Stimulated activated CD4-positive, alpha-beta T cell treated with anti-CD3 and anti-CD28 coated beads, Interleukin-1b, Interleukin-23, amount 100 ng/mL, for 4 hours (primary cell): ENCODE measurements around the gene ANO9.
"Not testable (repeated sequence)": the region's sequence is repeated elsewhere in the genome, so short reads cannot be mapped to it uniquely, and the experiment has no call there.

Experiments used
- DNase-seq, 2 donors: peaks; one replicate each; pipeline ENCODE4 v3.0.0-alpha.2; 2020; ENCODE audit warnings: low read depth in 2 of 2

The ANO9 gene

DNA sequence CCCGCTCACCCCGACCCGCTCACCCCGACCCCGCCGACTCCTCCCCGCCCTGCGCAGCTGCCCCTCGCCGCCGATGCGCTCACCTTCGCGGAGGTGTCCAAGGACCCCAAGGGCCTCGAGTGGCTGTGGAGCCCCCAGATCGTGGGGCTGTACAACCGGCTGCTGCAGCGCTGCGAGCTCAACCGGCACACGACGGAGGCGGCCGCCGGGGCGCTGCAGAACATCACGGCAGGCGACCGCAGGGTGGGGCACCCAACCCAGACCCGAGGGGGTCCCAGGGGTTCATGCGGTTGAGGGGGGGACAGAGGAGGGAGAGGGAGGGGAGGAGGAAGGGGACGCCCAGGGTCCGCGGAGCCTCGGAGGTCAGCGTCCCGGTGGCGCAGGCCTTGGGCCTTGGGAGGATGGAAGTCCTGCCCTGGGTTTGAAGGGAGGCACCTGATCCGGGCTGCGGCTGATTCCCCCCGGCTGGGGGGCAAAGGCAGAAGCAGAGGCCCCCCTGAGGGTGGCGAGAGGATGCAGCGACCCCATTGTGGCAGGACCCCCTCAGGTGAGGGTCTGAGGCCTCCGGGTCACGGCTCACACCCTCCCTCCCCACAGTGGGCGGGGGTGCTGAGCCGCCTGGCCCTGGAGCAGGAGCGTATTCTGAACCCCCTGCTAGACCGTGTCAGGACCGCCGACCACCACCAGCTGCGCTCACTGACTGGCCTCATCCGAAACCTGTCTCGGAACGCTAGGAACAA, 38.6 kb downstream of the ANO9 start:
- DNase-seq: no peak

DNA sequence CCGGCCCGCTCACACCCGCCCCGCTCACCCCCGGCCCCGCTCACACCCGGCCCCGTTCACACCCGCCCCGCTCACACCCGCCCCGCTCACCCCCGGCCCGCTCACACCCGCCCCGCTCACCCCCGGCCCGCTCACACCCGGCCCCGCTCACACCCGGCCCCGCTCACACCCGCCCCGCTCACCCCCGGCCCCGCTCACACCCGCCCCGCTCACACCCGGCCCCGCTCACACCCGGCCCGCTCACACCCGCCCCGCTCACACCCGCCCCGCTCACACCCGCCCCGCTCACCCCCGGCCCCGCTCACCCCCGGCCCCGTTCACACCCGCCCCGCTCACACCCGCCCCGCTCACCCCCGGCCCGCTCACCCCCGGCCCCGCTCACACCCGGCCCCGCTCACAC, 40.6 kb downstream of the ANO9 start:
- not testable (repeated sequence) for DNase-seq

DNA sequence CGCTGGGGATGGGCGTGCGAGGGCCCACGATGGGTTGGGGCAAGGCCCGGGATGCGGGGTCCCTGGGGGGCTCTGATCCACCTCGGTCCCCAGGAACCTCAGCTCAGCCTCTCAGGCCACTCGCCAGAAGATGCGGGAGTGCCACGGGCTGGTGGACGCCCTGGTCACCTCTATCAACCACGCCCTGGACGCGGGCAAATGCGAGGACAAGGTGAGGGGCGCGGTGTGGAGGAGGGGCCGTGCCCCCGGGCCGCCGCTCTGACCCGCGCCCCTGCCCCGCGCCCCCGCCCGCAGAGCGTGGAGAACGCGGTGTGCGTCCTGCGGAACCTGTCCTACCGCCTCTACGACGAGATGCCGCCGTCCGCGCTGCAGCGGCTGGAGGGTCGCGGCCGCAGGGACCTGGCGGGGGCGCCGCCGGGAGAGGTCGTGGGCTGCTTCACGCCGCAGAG, 41.5 kb downstream of the ANO9 start:
- no peak for DNase-seq

GRCh38 chr11:399731-400211, 42.0 kb downstream of the ANO9 start:
- no peak for DNase-seq

DNA sequence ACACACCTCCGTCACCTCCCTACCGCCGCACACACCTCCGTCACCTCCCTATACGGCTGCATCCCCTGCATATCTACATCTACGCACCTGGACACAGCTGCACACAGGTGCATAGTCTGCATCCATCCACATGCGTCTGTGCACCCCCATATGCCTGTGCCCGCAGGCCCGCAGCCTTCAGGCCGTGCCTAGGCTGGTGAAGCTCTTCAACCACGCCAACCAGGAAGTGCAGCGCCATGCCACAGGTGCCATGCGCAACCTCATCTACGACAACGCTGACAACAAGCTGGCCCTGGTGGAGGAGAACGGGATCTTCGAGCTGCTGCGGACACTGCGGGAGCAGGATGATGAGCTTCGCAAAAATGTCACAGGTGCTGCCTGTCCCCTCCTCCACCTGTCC, 43.0 kb downstream of the ANO9 start:
- DNase-seq: no peak

- no peak for DNase-seq
These were observed 44.8 kb downstream of the ANO9 start for GRCh38 chr11:396948-397548.

DNA sequence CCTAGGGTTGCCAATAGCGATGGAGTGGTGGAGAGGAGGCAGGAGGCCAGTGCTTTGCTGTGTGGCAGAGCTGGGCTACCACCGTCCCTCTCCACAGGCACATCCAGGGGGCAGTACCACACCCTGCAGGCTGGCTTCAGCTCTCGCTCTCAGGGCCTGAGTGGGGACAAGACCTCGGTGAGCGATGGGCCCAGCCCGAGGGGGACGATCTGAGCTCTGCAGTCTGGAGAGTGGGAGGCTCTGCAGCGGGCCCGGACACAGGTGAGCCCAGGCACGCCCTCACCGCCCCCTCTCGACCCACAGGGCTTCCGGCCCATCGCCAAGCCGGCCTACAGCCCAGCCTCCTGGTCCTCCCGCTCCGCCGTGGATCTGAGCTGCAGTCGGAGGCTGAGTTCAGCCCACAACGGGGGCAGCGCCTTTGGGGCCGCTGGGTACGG, 45.3 kb downstream of the ANO9 start:
- no peak for DNase-seq

DNA sequence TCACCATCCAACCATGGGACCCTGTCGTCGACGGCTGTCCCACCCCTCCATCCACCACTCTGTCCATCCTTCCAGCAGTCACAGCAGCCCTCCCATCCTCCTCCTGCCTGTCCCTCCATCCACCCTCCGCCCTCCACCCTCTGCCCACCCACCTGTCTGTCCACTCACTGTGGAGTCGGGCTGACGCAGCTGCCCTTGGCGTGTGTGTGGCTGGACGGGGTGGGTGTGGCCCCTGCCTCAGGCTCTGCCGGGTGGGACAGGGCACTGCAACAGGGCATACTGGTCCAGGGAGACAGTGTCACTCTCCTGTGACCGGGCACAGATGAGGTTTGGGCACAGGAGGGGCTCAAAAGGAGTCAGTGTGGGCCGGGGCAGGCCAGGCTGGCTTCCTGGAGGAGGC, 45.9 kb downstream of the ANO9 start:
- no peak for DNase-seq

DNA sequence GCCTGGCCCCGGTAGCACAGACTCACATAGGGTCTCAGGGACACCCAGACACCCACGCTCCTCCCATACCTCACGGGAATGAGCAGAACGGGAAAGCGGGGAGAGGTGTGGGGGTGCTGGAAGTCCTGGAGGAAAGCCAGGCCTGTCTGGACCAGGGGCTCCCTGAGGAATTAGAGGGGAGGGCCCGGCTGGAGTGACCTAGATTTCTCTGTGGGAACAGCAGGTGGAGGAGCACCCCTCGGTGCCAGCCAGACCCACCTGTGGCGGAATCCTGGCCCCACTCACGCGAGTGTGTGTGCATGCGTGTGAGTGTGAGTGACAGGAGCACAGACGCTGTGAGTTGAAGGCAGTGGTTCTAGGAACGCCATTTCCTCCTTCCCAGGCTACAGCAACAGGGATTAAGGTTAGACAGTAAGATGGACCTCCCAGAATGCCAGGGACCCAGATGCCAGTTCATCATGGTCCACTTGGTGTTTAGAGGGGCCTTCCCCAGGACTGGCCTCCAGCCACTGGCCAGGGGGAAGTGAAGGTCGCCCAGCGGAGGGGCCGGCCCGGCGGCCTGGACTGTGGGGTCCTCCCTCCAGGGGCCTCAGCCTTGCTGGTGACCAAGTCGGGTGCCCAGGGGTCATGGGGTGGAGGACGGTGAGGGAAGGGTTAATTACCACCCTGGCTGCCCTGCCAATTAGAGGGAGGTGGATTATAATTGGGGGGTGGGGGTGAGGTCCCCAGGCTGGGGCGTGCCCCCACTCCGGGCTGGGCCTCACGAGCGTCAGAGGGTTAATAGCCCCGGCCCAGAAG, 46.8 kb downstream of the ANO9 start:
- no peak for DNase-seq

GRCh38 chr11:394034-394857, 47.6 kb downstream of the ANO9 start, which contains the start of gene PKP3:
PKP3 (plus strand) TSS chr11:394209; CDS start chr11:394293, 84 bp downstream.
- no peak for DNase-seq

DNA sequence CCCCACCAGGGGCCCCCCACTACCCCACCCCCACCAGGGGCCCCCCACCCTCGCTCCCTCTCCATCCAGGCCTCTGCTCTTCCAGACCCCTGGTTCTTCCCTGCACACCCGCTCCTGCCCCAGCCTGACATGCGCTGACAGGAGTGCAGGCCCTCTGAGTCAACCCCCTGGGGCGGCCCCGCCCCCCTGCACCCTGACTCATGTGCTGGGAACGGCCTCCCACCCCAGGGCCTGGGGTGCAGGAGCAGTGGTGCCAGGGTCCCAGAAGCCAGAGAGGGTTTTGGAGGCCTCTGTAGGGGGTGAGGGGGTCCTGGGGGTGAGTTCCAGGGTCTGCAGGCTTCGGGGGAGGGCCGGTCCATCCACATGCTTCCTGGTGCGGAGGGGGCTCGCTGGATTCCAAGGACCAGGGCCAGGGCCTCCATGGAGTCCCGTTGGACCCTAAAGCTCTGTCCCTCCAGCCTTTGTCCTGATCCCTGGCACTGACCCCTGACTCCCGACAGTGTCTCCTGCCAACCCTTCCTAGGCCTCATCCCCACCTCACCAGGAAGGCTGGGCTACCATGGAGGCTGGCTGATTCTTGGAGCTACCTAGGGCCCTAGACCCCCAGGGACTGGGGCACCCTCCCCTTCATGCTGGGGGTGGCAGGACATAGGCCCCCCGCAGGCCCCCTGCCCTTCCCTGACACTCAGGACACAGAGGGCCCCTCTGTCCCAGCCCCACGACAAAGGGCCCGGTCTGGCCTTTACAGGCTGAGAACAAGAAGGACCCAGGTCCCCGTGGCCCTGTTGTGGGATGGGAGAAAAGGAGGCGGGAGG, 48.4 kb downstream of the ANO9 start:
- DNase-seq: no peak

DNA sequence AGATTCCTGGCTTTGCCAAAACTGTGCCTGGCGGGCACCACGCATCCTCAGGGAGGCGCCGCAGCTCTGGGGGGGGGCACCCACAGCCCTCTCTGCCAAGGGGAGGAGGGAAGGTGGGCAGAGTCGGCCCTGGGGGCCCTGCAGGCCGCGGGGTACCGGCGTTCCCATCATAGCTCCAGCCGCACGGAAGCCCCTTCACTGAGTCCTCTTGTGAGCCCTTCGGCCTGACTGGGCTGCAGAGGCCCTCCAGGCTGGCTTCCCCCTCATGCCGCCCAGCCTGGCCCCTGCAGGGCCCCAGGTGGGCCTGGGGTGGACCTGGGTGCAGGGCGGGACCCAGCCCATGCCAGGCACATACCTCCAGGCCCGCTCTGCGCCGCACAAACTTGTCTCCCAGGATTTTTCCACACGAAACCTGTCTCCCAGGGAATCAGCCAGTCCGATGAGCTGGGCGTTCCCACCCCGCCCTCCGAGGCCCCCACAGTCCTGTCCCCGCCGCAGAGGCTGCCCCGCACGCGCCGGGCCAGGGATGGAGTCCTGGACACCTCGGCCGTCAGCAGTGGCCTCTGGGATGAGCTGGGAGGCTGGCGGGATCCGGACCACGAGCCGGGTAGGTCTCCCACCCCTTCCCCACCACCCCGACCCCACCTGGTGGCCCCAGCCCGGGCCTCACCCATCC, 49.6 kb downstream of the ANO9 start:
- DNase-seq: no peak

DNA sequence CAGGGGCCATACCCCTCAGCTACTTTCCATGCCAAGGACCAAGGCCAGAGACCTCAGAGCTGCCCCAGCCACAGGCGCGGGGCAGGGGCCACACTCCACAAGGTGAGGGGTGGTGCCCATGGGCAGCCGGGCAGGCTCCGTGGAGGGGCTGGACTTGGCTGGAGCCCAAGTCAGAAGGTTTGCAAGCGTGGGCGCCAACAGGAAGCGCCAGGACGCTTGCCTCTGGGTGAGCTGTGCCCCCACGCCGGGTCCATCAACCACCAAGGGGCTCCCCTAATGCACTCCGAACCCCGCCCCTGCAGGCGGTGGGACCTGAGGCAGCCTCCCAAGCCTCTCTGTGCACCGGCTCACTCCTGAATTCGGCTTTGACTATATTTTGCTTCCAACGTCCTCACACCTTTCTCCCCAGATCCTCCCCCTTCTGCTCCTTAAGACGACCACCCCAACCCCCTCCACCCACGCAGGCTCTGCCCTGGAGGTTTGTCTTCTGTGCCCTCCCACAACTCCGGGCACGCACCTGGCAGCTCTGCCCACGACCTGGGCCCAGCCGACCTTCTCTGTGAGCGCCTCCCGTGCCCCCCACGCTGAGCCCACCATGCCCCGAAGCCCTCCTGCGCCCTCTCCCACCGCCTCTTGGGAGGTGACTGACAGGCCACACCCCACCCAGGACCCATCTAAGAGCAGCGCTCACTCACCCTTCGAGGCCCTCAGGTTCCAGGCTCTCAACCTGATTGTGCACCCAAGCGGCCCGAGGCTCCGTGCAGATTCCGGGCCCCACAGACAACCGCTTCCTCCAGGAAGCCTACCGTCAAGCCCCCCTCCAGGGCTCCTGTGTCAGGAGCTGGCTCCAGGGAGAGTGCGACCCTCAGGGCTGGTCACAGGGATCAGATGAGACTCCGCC, 50.4 kb downstream of the ANO9 start:
- no peak for DNase-seq

GRCh38 chr11:390175-390574, 51.6 kb downstream of the ANO9 start:
- no peak for DNase-seq

DNA sequence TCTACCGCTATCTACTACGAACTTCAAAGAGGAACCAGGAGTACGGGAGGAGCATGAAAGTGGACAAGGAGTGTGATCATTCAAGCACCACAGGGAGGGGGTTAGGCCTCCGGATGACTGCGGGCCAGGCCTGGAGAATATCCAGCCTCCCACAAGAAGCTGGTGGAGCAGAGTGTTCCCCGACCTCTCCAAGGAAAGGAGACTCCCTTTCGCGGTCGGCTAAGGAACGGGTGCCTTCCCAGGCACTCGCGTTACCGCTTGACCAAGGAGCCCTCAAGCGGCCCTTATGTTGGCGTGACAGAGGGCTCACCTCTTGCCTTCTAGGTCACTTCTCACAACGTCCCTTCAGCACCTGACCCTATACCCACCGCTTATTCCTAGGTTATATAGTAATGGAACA, 52.4 kb downstream of the ANO9 start:
- DNase-seq: not testable (repeated sequence)

- no peak for DNase-seq
These were observed 54.5 kb downstream of the ANO9 start for GRCh38 chr11:387193-387793.

DNA sequence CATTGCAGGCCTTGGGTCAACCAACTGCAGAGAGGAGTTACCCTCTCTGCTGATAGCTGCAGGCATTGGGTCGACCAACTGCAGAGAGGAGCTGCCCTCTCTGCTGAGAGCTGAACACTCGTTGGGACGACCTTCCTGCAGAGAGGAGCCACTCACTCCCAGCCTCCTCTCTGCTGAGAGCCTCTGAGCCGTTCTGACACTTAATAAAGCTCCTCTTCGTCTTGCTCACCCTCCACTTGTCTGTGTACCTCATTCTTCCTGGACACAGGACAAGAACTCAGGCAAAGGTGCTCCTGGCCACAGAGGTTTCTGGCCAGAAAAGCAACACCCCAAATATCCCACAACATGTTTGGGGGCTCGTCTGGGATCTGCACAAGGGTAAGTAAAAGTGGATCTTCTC, 55.3 kb downstream of the ANO9 start:
- no peak for DNase-seq

DNA sequence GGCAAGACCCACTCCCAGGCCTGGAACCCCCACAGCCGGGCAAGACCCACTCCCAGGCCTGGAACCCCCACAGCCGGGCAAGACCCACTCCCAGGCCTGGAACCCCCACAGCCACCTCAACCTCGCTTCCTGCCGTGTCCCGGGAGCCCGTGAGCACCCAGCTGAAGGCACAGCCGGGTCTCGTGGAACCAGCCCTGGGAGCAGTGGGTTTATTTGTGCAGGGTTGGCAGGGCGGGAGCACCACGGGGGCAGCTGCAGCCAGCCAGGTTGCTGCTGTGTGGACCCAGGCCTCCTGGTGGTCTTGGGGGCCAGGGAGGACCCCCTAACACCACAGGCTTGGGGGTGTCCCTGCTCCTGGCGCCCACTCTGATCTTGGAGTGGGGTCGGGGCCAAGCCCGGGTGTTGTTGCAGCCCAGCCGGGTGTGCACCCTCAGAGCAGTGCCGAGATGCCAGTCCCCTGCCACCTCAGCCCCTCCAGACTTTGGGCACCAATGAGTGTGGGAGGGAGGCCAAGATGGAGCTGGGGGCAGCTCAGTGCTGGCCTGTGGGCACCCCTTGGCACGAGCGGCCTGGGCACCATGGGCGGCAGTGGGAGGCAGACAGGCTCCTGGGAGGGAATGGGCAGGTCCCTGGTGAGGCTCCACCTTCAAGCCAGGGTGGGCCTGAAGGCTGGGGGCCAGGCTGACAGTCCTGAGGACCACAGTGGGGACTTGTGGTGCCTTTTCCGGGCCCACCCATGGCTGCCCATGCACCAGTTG, 56.0 kb downstream of the ANO9 start:
- DNase-seq: no peak
